T-helper 1 cell (primary cell): ENCODE measurements around the gene NOL4L.
A peak's percentile ranks its signal among the peaks of the same experiment; 100 is the strongest.

ENCODE experiments used
- DNase-seq, 5 donors: peaks; one replicate each; pipeline ENCODE4 v3.0.0-alpha.2; 2012 to 2020

The NOL4L gene

DNA sequence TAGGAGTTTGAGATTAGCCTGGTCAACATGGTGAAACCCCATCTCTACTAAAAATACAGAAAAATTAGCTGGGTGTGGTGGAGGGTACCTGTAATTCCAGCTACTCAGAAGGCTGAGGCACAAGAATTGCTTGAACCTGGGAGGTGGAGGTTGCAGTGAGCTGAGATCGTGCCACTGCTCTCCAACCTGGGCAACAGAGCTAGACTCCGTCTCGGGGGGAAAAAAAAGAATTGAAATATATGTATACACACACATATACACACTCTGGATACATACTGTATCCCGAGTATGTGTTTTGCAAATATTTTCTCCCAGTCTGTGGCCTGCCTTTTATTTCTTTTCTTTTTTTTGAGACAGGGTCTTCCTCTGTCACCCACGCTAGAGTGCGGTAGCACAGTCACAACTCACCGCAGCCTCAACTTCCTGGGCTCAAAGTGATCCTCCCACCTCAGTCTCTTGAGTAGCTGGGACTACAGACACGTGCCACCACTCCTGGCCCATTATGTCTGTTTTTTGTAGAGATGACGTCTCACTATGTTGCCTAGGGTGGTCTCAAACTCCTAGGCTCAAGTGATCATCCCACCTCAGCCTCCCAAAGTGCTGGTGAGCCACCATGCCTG is 177.9 kb downstream of the NOL4L start:
- peak; percentile 10 to 57 (median 40) for DNase-seq

DNA sequence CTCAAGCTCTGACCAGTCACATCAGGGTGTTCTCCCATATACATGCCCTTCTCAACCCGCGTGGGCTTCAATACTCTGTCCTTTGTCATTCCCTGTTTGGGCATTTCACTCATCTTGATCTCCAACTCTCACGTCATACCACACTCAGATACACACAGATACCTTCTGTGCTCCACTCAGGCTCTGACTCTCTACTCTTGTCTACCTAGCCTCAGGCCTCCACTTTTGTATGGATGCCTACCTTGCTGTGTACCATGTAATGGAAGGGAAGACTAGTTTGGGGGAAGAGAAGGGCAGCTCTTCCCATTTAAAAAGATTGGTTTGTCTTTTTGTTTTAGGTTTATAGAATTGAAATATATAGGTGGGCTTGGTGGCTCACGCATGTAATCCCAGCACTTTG is 178.4 kb downstream of the NOL4L start:
- no peak for DNase-seq

DNA sequence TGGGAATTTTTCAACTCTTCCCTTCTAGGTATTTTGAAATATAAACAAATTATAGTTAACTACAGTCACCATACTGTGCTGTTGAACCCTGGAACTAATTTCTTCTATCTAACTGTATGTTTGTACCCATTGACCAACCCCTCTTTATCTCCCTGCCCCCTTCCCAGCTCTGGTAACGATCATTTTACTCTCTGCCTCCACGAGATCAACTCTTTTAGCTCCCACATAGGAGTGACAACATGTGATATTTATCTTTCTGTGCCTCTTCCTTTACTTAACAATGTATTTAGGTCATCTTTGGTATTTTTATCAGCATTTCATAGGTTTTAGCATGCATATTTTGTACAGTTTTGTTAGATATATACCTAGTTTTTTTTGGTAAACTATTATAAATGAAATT is 181.1 kb downstream of the NOL4L start:
- no peak for DNase-seq

DNA sequence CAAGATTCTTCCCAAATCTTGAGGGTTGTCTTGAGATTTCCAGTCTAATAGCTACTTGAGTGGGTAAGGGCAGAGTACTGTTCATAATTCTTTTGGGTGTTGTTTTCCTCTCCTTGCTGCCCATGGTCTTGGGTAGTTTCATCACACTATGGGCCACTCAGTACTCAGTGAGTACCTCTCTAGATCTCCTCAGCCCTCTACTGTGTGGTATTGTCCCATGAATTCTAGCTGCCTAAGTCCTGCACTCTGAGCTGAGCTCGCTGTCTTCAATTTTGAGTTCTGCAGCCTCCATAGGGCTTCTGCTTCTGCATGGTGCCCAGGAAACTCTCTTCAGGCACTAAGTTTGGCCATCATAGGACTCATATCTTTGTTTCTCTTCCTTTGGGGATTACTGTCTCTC is 184.7 kb downstream of the NOL4L start:
- no peak for DNase-seq

DNA sequence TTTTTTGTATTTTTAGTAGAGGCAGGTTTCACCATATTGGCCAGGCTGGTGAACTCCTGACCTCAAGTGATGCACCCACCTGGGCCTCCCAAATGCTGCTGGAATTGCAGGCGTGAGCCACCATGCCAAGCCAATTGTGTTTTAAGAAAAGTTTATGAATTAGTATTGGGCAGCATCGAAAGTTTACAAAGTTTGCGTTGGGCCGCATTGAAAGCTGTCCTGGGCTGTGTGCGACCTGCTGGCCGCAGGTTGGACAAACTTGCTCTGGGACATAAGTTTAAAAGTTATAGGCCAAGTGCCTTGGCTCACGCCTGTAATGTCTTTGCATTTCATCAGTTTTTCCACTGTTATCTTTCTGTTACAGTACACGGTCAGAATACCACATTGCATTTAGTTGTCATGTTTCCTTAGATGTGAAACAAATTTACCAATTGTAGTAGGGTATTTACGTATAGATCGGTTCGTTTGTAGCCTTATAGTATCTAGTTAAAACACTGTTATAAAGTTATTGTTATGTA is 187.5 kb downstream of the NOL4L start:
- DNase-seq = no peak

DNA sequence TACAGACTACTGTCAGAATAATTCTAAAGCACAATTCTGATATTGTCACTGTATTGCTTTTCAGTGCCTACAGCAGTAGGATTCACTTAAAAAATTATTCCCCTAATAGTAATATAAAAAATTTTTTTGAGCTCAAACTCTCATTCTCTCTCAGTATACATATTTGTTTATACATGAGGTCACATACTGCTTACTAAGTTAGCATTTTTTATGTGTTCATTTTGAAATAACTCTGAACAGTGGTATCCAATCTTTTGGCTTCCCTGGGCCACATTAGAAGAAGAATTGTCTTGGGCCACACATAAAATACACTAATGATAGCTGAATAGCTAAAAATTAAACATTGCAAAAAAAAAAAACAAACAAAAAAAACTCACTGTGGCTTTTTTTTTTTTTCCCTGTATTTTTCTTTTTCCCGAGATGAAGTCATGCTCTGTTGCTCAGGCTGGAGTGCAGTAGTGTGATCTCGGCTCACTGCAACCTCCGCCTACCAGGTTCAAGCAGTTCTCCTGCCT is 188.4 kb downstream of the NOL4L start:
- no peak for DNase-seq

DNA sequence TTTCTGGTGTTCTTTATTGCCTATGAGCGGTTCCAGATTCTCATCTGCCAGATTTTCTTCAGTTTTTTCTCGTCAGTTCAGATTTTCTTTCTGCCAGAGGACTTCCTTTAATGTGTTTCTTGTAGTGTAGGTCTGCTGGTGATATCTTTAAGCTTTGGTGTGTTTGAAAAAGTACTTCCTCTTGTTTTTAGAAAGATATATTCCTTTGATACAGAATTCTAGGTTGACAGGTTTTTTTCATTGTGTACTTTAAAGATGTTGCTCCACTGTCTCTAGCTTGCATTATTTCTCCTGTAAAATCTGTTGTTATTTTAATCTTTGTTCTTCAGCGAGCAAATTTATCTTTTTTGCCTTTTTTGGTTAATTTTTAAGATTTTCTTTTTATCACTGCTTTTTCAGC is 190.1 kb downstream of the NOL4L start:
- DNase-seq = no peak
